HEK293 (cell line): ENCODE measurements around the gene DCST1.
A peak's percentile ranks its signal among the peaks of the same experiment; 100 is the strongest.

Experiments used
- CTCF ChIA-PET: fragments of 350-600 bp; formaldehyde crosslinking; extraction: SDS; loops from one replicate; lab custom pipeline; 2021; ENCODE audit warnings: antibody characterized with exemption; lab: Yijun Ruan, JAX
- POLR2A ChIA-PET: fragments of 300-600 bp; formaldehyde crosslinking; extraction: SDS; loops from one replicate; lab custom pipeline; 2020; ENCODE audit warnings: antibody characterized with exemption, inconsistent platforms; lab: Yijun Ruan, JAX
- H3K27ac ChIP-seq: fragments of 200-500 bp; sonication (Bioruptor generic); 2 replicates; pipeline ENCODE4 v1.5.1; 2014; ENCODE audit warnings: low read depth, low read length, control low read depth, inconsistent platforms; ENCODE audit errors: extremely low read depth
- H3K36me3 ChIP-seq, 2 experiments: fragments of 200-500 bp in 1 of 2; sonication (Bioruptor generic) in 1 of 2; 1 replicate in 1 of 2; 2 replicates in 1 of 2; pipeline ENCODE4 v1.5.1; 2014 to 2017; ENCODE audit warnings: inconsistent platforms in 2 of 2, low read length in 2 of 2; ENCODE audit not compliant: control insufficient read depth in 2 of 2, insufficient read depth in 1 of 2
- H3K4me1 ChIP-seq: fragments of 200-500 bp; sonication (Bioruptor generic); 2 replicates; pipeline ENCODE4 v1.5.1; 2014; ENCODE audit warnings: mild to moderate bottlenecking, low read length, inconsistent platforms; ENCODE audit not compliant: control insufficient read depth, insufficient read depth
- H3K4me3 ChIP-seq: 2 replicates; pipeline ENCODE4 v1.5.1; 2011; ENCODE audit warnings: low read depth, mild to moderate bottlenecking, control low read depth, low read length, moderate library complexity
- H3K9me3 ChIP-seq: fragments of 200-500 bp; sonication (Bioruptor generic); 2 replicates; pipeline ENCODE4 v1.5.1; 2014; ENCODE audit warnings: low read depth, low read length, inconsistent platforms; ENCODE audit not compliant: control insufficient read depth, insufficient read depth
- GLIS1 ChIP-seq: fragments of 450-650 bp; formaldehyde crosslinking; IDR thresholded peaks from 2 replicates; pipeline ENCODE4 v1.5.1; 2016; ENCODE audit warnings: missing biosample characterization, missing genetic modification characterization
- IKZF3 ChIP-seq: fragments of 450-650 bp; IDR thresholded peaks from 2 replicates; pipeline ENCODE4 v1.5.0; 2018; ENCODE audit warnings: missing biosample characterization, mild to moderate bottlenecking, missing genetic modification characterization, moderate library complexity
- KLF7 ChIP-seq: fragments of 450-650 bp; formaldehyde crosslinking; IDR thresholded peaks from 2 replicates; pipeline ENCODE4 v1.5.1; 2016; ENCODE audit warnings: missing biosample characterization, missing genetic modification characterization, borderline replicate concordance
- KLF9 ChIP-seq: fragments of 450-650 bp; formaldehyde crosslinking; IDR thresholded peaks from 2 replicates; pipeline ENCODE4 v1.5.1; 2016; ENCODE audit warnings: missing biosample characterization, missing genetic modification characterization, low read depth
- PATZ1 ChIP-seq: fragments of 450-650 bp; formaldehyde crosslinking; IDR thresholded peaks from 2 replicates; pipeline ENCODE4 v1.5.1; 2016; ENCODE audit warnings: missing biosample characterization, missing genetic modification characterization
- REPIN1 ChIP-seq: fragments of 450-650 bp; formaldehyde crosslinking; IDR thresholded peaks from 2 replicates; pipeline ENCODE4 v1.5.1; 2017; ENCODE audit warnings: missing biosample characterization, missing genetic modification characterization, low read depth
- SP7 ChIP-seq: fragments of 450-650 bp; formaldehyde crosslinking; IDR thresholded peaks from 2 replicates; pipeline ENCODE4 v1.5.1; 2016; ENCODE audit warnings: missing biosample characterization, missing genetic modification characterization
- ZBTB10 ChIP-seq: fragments of 450-650 bp; formaldehyde crosslinking; IDR thresholded peaks from 2 replicates; pipeline ENCODE4 v1.5.1; 2016; ENCODE audit warnings: missing biosample characterization, missing genetic modification characterization
- ZBTB17 ChIP-seq: fragments of 450-650 bp; formaldehyde crosslinking; IDR thresholded peaks from 2 replicates; pipeline ENCODE4 v1.5.1; 2016; ENCODE audit warnings: missing biosample characterization, missing genetic modification characterization
- ZBTB7A ChIP-seq: fragments of 450-650 bp; formaldehyde crosslinking; IDR thresholded peaks from 2 replicates; pipeline ENCODE4 v1.5.1; 2016; ENCODE audit warnings: low read depth, missing biosample characterization, missing genetic modification characterization
- ZEB2 ChIP-seq: fragments of 450-650 bp; formaldehyde crosslinking; IDR thresholded peaks from 2 replicates; pipeline ENCODE4 v1.5.1; 2016; ENCODE audit warnings: missing biosample characterization, missing genetic modification characterization
- ZIC2 ChIP-seq: fragments of 450-650 bp; formaldehyde crosslinking; IDR thresholded peaks from 2 replicates; pipeline ENCODE4 v1.5.1; 2016; ENCODE audit warnings: missing biosample characterization, missing genetic modification characterization
- ZNF132 ChIP-seq: fragments of 450-650 bp; formaldehyde crosslinking; IDR thresholded peaks from 2 replicates; pipeline ENCODE4 v1.5.1; 2017; ENCODE audit warnings: missing biosample characterization, missing genetic modification characterization, borderline replicate concordance
- ZNF324 ChIP-seq: fragments of 450-650 bp; formaldehyde crosslinking; IDR thresholded peaks from 2 replicates; pipeline ENCODE4 v1.5.1; 2016; ENCODE audit warnings: missing biosample characterization, missing genetic modification characterization
- ZNF423 ChIP-seq: fragments of 450-650 bp; formaldehyde crosslinking; IDR thresholded peaks from 2 replicates; pipeline ENCODE4 v1.5.1; 2016; ENCODE audit warnings: missing biosample characterization, missing genetic modification characterization
- ZNF645 ChIP-seq: fragments of 450-650 bp; formaldehyde crosslinking; IDR thresholded peaks from 2 replicates; pipeline ENCODE4; 2016; ENCODE audit warnings: missing biosample characterization, missing genetic modification characterization
- TF ChIP-seq, protein P1 (sequence below): fragments of 450-650 bp; formaldehyde crosslinking; IDR thresholded peaks from 2 replicates; pipeline ENCODE4 v1.5.1; 2017; ENCODE audit warnings: missing biosample characterization, missing genetic modification characterization
- TF ChIP-seq, protein P2 (sequence below): fragments of 450-650 bp; formaldehyde crosslinking; IDR thresholded peaks from 2 replicates; pipeline ENCODE4 v1.5.1; 2016; ENCODE audit warnings: missing biosample characterization, missing genetic modification characterization
- TF ChIP-seq, protein P3 (sequence below): fragments of 450-650 bp; formaldehyde crosslinking; IDR thresholded peaks from 2 replicates; pipeline ENCODE4 v1.5.1; 2016; ENCODE audit warnings: missing biosample characterization, missing genetic modification characterization
- TF ChIP-seq, protein P4 (sequence below): fragments of 450-650 bp; formaldehyde crosslinking; IDR thresholded peaks from 2 replicates; pipeline ENCODE4 v1.5.1; 2016; ENCODE audit warnings: missing biosample characterization, missing genetic modification characterization

Gene DCST1

DNA sequence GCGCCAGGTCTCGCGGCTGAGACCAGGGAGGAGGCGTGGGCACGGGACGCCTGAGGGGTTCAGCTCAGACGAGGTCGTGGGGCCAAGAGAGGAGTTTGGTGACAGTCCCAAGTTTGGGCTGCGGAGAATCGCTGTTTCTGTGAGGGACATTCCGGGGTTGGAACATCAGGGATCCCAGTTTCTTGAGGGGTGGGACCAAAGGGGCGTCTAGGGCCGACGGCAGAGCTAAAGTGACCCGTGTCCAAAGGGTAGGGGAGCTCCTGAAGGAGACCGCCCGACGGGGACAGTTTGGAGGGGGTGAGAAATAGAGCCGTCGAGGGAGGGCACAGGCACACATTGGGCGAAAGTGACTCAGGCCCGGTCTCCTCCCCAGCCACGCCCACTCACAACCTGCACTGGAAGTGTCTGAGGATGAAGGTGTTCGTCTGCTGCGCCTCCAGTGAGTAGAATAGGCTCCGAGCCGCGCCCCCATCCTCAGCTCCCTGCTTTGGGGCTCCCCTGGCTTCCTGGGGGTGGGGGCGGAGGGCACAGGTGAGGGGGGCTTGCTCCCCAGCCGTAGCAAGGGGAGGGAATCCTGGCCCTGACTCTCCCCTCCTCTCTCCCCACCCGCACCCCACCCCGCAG lies 52.0 kb downstream of the DCST1 start (continued):
- TF ChIP-seq ZBTB10 (tag by site-specific recombination) (peak; percentile 81), KLF7 (peak; percentile 52; the same call in 1 of the 2 replicates), ZEB2 (tag by site-specific recombination) (0 out of 2 replicates have a peak, but pooled peaks have one; percentile 3), SP7 (tag by site-specific recombination) (peak; percentile 30; the same call in 1 of the 2 replicates), KLF9 (tag by site-specific recombination) (peak; percentile 91), ZNF132 (tag by site-specific recombination) (no peak), IKZF3 (tag by site-specific recombination) (no peak), ZBTB7A (tag by site-specific recombination) (0 out of 2 replicates have a peak, but pooled peaks have one; percentile 66)
- TF ChIP-seq, protein P1, sequence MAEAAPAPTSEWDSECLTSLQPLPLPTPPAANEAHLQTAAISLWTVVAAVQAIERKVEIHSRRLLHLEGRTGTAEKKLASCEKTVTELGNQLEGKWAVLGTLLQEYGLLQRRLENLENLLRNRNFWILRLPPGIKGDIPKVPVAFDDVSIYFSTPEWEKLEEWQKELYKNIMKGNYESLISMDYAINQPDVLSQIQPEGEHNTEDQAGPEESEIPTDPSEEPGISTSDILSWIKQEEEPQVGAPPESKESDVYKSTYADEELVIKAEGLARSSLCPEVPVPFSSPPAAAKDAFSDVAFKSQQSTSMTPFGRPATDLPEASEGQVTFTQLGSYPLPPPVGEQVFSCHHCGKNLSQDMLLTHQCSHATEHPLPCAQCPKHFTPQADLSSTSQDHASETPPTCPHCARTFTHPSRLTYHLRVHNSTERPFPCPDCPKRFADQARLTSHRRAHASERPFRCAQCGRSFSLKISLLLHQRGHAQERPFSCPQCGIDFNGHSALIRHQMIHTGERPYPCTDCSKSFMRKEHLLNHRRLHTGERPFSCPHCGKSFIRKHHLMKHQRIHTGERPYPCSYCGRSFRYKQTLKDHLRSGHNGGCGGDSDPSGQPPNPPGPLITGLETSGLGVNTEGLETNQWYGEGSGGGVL (tag by site-specific recombination): peak; percentile 81
- TF ChIP-seq, protein P2, sequence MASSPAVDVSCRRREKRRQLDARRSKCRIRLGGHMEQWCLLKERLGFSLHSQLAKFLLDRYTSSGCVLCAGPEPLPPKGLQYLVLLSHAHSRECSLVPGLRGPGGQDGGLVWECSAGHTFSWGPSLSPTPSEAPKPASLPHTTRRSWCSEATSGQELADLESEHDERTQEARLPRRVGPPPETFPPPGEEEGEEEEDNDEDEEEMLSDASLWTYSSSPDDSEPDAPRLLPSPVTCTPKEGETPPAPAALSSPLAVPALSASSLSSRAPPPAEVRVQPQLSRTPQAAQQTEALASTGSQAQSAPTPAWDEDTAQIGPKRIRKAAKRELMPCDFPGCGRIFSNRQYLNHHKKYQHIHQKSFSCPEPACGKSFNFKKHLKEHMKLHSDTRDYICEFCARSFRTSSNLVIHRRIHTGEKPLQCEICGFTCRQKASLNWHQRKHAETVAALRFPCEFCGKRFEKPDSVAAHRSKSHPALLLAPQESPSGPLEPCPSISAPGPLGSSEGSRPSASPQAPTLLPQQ: no peak

DNA sequence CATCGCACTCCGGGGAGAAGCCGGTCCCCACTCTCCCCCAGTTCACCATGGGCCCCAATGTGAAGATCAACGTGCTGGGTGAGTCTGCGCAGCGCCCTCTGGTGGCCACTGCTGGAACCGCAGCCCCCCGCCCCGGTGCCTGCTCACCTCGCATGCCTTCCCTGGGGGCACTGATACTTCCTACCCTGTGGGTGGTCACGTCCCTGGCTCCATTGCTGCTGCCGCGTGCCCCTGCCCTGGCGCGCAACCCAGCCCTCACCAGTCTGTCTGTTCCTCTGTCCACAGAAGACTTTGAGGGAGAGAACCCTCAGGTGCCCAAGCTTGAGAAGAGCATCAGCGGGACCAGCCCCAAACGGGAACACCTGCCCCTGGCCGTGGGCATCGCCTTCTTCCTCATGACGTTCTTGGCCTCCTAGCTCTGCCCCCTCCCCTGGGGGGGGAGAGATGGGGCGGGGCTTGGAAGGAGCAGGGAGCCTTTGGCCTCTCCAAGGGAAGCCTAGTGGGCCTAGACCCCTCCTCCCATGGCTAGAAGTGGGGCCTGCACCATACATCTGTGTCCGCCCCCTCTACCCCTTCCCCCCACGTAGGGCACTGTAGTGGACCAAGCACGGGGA lies 52.6 kb downstream of the DCST1 start:
- POLR2A ChIA-PET: no interaction called here
- Histone ChIP-seq H3K36me3 (no peaks in the 10 kb centered on the region), H3K4me1 (peaks cover 10% of the 10 kb centered on the region), H3K9me3 (no peaks in the 10 kb centered on the region), H3K4me3 (no peak overlapping the region; the same call in 1 of the 2 replicates), H3K27ac (no peak overlapping the region; the same call in 1 of the 2 replicates)
- CTCF ChIA-PET: interaction anchor here (0.5 to 4.5 kb wide), 26 partner anchors 8 to 142 kb away, joined by 3 to 117 read pairs (median 6); partner anchors contain the start of genes ADAM15, DPM3, EFNA4 and KRTCAP2
- TF ChIP-seq ZIC2: peak; percentile 69
- no peak for TF ChIP-seq REPIN1
- TF ChIP-seq GLIS1 (tag by site-specific recombination): peak; percentile 85
- TF ChIP-seq ZBTB17: no peak
- peak; percentile 36; the same call in 1 of the 2 replicates for TF ChIP-seq ZNF423 (tag by site-specific recombination)
- TF ChIP-seq, protein P3, sequence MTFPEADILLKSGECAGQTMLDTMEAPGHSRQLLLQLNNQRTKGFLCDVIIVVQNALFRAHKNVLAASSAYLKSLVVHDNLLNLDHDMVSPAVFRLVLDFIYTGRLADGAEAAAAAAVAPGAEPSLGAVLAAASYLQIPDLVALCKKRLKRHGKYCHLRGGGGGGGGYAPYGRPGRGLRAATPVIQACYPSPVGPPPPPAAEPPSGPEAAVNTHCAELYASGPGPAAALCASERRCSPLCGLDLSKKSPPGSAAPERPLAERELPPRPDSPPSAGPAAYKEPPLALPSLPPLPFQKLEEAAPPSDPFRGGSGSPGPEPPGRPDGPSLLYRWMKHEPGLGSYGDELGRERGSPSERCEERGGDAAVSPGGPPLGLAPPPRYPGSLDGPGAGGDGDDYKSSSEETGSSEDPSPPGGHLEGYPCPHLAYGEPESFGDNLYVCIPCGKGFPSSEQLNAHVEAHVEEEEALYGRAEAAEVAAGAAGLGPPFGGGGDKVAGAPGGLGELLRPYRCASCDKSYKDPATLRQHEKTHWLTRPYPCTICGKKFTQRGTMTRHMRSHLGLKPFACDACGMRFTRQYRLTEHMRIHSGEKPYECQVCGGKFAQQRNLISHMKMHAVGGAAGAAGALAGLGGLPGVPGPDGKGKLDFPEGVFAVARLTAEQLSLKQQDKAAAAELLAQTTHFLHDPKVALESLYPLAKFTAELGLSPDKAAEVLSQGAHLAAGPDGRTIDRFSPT (tag by site-specific recombination): peak; percentile 90
- peak; percentile 29; the same call in 1 of the 2 replicates for TF ChIP-seq ZNF324
- no peak for TF ChIP-seq ZNF645
- TF ChIP-seq PATZ1 (tag by site-specific recombination): peak; percentile 88
- TF ChIP-seq, protein P4, sequence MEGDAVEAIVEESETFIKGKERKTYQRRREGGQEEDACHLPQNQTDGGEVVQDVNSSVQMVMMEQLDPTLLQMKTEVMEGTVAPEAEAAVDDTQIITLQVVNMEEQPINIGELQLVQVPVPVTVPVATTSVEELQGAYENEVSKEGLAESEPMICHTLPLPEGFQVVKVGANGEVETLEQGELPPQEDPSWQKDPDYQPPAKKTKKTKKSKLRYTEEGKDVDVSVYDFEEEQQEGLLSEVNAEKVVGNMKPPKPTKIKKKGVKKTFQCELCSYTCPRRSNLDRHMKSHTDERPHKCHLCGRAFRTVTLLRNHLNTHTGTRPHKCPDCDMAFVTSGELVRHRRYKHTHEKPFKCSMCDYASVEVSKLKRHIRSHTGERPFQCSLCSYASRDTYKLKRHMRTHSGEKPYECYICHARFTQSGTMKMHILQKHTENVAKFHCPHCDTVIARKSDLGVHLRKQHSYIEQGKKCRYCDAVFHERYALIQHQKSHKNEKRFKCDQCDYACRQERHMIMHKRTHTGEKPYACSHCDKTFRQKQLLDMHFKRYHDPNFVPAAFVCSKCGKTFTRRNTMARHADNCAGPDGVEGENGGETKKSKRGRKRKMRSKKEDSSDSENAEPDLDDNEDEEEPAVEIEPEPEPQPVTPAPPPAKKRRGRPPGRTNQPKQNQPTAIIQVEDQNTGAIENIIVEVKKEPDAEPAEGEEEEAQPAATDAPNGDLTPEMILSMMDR: peak; percentile 90
